Measurements from ENCODE around the gene ZFX. TPM values are rescaled to one million over a fixed set of nuclear protein-coding genes. Genes with fewer than 3 reads are reported as not detected.

Gene ZFX
- total RNA-seq, 3 donors from 2014 or later = 32.7 to 65.1 (median 41.7) TPM

- peaks cover 3% of the 10 kb centered on the region for H3K4me1 ChIP-seq (ENCODE audit: low read depth)
- no peaks in the 10 kb centered on the region for H3K36me3 ChIP-seq (ENCODE audit: low read depth)
- H3K9me3 ChIP-seq = no peaks in the 10 kb centered on the region
- ATAC-seq = no peak
- intact Hi-C loops (cut with DNase I, micrococcal nuclease) = no loop called here
- H3K4me3 ChIP-seq = no peak overlapping the region
- no peak for DNase-seq
- TF ChIP-seq, protein P1, sequence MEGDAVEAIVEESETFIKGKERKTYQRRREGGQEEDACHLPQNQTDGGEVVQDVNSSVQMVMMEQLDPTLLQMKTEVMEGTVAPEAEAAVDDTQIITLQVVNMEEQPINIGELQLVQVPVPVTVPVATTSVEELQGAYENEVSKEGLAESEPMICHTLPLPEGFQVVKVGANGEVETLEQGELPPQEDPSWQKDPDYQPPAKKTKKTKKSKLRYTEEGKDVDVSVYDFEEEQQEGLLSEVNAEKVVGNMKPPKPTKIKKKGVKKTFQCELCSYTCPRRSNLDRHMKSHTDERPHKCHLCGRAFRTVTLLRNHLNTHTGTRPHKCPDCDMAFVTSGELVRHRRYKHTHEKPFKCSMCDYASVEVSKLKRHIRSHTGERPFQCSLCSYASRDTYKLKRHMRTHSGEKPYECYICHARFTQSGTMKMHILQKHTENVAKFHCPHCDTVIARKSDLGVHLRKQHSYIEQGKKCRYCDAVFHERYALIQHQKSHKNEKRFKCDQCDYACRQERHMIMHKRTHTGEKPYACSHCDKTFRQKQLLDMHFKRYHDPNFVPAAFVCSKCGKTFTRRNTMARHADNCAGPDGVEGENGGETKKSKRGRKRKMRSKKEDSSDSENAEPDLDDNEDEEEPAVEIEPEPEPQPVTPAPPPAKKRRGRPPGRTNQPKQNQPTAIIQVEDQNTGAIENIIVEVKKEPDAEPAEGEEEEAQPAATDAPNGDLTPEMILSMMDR (IDR thresholded peaks at IDR 0.05) = no peak
These were observed 53.7 kb downstream of the ZFX start for GRCh38 chrX:24203072-24203808.

DNA sequence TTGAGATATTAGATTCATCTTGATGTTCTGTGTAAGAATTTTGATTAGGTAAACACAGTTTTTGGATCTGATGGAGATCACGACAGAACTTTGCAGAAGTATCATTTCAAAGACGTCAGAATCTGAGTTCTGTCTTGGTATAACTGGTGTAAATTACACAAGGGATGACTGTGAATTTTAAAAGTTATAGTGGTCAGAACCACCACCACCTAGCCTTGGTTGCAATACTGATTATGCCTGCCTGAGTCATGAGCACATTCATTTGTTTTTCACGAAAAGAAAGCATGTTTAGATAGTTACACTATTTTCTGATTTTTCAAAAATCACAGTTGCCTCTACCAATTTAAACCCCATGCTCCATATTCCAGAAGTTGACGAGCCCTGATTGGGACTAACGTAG is 54.8 kb downstream of the ZFX start:
- H3K4me3 ChIP-seq = no peak overlapping the region
- no peaks in the 10 kb centered on the region for H3K9me3 ChIP-seq
- TF ChIP-seq, protein P1 (IDR thresholded peaks at IDR 0.05) = no peak
- DNase-seq (no peak), ATAC-seq (no peak)
- H3K36me3 ChIP-seq (ENCODE audit: low read depth) = no peaks in the 10 kb centered on the region
- H3K4me1 ChIP-seq (ENCODE audit: low read depth) = peaks cover 3% of the 10 kb centered on the region
- intact Hi-C loops (cut with DNase I, micrococcal nuclease) = no loop called here

DNA sequence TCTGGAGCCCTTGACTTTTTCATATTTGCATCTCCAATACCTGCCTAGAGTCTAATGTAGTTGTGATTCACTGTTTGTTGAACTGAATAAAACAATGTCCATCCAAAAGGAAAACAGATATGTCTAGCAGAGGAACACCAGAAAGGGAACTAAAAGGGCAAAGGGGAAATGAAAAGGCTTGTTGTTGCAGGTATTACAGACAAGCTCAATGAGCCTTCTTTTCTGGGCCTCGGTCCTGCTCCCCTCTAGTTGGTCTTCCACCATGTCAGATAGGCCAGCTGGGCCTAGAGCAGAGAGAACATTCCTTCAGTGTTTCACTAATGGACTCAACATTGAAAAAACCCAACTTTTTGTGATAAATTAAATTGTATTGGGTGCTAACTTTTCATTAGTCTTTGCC is 55.4 kb downstream of the ZFX start:
- H3K4me1 ChIP-seq (ENCODE audit: low read depth) = peaks cover 3% of the 10 kb centered on the region
- H3K9me3 ChIP-seq = no peaks in the 10 kb centered on the region
- no peak for DNase-seq
- H3K4me3 ChIP-seq = no peak overlapping the region
- no peaks in the 10 kb centered on the region for H3K36me3 ChIP-seq (ENCODE audit: low read depth)
- ATAC-seq = no peak
- intact Hi-C loops (cut with DNase I, micrococcal nuclease) = no loop called here
- TF ChIP-seq, protein P1 (IDR thresholded peaks at IDR 0.05) = no peak

DNA sequence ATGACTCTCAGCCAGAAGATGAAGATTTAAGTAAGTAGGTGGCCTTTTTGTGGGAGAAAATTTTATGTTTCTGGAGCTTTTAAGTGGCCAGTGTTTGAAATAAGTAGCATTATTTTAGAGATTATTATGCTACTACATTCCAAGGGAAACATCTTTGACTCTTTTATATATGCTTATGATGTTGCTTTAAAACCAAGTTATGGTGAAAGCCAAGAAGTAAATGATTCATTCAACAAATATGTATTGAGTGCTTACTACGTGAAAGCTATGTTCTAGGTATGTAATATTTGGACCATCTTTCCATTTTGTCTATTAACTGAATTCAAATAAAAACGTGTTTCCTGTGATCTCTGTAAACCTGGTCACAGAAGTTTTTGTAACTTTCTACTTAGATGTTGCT is 58.3 kb downstream of the ZFX start:
- intact Hi-C loops (cut with DNase I, micrococcal nuclease) = no loop called here
- no peak for DNase-seq
- Histone ChIP-seq H3K4me1 (ENCODE audit: low read depth) (no peaks in the 10 kb centered on the region), H3K36me3 (ENCODE audit: low read depth) (no peaks in the 10 kb centered on the region), H3K4me3 (no peak overlapping the region), H3K9me3 (no peaks in the 10 kb centered on the region)
- TF ChIP-seq, protein P1 (IDR thresholded peaks at IDR 0.05) = no peak
- ATAC-seq = no peak

DNA sequence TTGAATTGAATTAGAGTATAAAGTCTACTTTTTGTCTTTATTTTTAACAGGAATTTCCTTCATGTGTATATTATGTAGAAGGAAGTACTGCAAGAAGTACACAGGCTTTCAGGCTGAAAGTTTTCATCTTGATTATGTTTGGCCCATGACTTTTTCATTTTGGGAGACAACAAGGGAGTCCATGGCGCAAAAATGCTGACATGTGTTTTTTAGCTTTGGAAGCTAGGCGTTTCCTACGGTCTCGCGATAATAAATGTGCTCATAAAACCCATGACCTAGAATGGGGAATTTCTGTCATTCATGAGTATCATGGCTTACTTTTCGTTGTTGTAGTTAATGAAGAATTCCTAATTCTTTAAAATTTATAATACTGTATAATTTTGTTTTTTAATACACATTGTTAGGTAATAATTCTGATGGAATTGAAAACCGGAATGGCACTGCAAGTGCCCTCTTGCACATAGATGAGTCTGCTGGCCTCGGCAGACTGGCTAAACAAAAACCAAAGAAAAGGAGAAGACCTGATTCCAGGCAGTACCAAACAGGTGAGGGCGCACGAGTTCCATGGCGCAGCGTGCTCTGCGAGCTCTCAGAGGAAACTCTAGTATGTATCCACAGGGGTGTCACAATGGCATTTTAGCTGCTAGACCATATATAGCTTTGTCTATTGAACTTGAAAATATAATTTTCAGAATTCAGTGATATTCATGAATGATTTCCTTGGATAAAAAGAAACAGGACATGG is 59.1 kb downstream of the ZFX start:
- TF ChIP-seq, protein P1 (IDR thresholded peaks at IDR 0.05) = no peak
- ATAC-seq = no peak
- Histone ChIP-seq H3K36me3 (ENCODE audit: low read depth) (no peaks in the 10 kb centered on the region), H3K4me1 (ENCODE audit: low read depth) (no peaks in the 10 kb centered on the region), H3K9me3 (no peaks in the 10 kb centered on the region), H3K4me3 (no peak overlapping the region)
- DNase-seq = no peak
- intact Hi-C loops (cut with DNase I, micrococcal nuclease) = no loop called here
